Cardiac fibroblast (primary cell): Measurements from ENCODE around the gene SHOC1.
"Not testable (repeated sequence)": the region's sequence is repeated elsewhere in the genome, so short reads cannot be mapped to it uniquely, and the experiment has no call there.

Experiments
- DNase-seq, 2 donors: peaks; one replicate each; pipeline versions ENCODE4 v3.0.0 to v3.0.0-alpha.2; 2010; ENCODE audit warnings: low read depth in 2 of 2
- H3K4me3 ChIP-seq, 2 donors: replicated peaks in 1 of 2; 1 replicate in 1 of 2; 2 replicates in 1 of 2; pipeline ENCODE4 v1.5.1; 2011; ENCODE audit warnings: low read depth in 2 of 2, low read length in 2 of 2, mild to moderate bottlenecking in 2 of 2, moderate library complexity in 1 of 2
- CTCF ChIP-seq: IDR thresholded peaks from one replicate; pipeline ENCODE4 v1.5.1; 2011; ENCODE audit warnings: low read depth, mild to moderate bottlenecking, low read length, inconsistent platforms

SHOC1 gene

GRCh38 chr9:111825468-111826145, 30.9 kb upstream of the SHOC1 start:
- DNase-seq: peak; percentile 51 to 78
- no peak for TF ChIP-seq CTCF
- H3K4me3 ChIP-seq: no peak overlapping the region

GRCh38 chr9:111821006-111821528, 26.3 kb upstream of the SHOC1 start:
- peak in 1 of 2 donors; percentile 24 for DNase-seq
- no peak for TF ChIP-seq CTCF
- H3K4me3 ChIP-seq: no peak overlapping the region

GRCh38 chr9:111819360-111819759, 24.6 kb upstream of the SHOC1 start:
- H3K4me3 ChIP-seq: no peak overlapping the region
- DNase-seq: no peak
- TF ChIP-seq CTCF: no peak

GRCh38 chr9:111815285-111816070, 20.7 kb upstream of the SHOC1 start:
- no peak for TF ChIP-seq CTCF
- H3K4me3 ChIP-seq: no peak overlapping the region
- DNase-seq: no peak

GRCh38 chr9:111812337-111812736, 17.6 kb upstream of the SHOC1 start:
- DNase-seq: no peak
- no peak for TF ChIP-seq CTCF
- H3K4me3 ChIP-seq: no peak overlapping the region

GRCh38 chr9:111810908-111811307, 16.2 kb upstream of the SHOC1 start:
- no peak for TF ChIP-seq CTCF
- no peak for DNase-seq
- H3K4me3 ChIP-seq: no peak overlapping the region

- not testable (repeated sequence) for H3K4me3 ChIP-seq, DNase-seq
These were observed 15.7 kb upstream of the SHOC1 start for GRCh38 chr9:111810415-111810814.
